Stimulated activated CD4-positive, alpha-beta T cell treated with anti-CD3 and anti-CD28 coated beads, Interleukin-12 subunit alpha, Interleukin-12 subunit beta, amount 100 ng/mL, for 48 hours (primary cell): ENCODE results near the gene HTRA2.

Experiments
- DNase-seq, 3 donors: peaks; one replicate each; pipeline ENCODE4 v3.0.0-alpha.2; 2020; ENCODE audit warnings: low read depth in 2 of 3, low spot score in 1 of 3

The HTRA2 gene

GRCh38 chr2:74499940-74500577, 29.7 kb upstream of the HTRA2 start:
- DNase-seq: no peak

- no peak for DNase-seq
Observed at GRCh38 chr2:74500578-74500946, 29.2 kb upstream of the HTRA2 start.

DNA sequence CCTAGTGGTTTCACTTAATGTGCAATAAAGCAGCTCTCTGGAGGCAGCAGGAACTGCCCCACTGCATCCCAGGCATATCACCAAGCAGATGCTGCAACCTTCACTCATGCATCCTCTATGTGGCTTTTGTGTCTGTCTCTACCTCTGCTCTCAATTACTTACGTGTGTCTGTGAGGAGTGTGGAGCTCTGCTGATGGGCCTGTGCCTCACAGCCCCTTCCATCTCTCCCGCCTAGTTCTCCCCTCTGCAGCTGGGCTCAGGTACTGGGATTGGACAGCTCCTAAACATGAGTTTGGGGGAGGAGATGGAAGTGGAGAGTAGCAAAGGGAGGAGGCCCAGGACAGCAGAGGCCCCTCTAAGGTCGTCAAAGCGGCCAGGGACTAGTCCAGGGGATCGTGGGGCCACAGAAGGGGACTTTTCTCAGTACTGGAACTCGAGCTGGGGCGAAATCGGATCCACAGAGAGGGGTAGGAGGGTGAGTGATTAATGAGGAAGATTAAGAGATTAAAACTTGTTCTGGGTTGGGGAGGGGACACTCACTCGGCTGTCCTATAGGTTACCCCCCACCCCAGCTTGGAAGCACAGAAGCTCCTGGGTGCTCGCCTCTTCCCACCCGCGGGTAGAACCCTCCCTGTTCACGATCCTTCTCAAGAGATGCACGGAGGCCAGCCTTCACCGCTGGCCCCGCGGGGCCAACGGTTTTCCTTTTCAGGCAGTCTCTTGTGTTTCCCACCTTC, 28.2 kb upstream of the HTRA2 start:
- no peak for DNase-seq

DNA sequence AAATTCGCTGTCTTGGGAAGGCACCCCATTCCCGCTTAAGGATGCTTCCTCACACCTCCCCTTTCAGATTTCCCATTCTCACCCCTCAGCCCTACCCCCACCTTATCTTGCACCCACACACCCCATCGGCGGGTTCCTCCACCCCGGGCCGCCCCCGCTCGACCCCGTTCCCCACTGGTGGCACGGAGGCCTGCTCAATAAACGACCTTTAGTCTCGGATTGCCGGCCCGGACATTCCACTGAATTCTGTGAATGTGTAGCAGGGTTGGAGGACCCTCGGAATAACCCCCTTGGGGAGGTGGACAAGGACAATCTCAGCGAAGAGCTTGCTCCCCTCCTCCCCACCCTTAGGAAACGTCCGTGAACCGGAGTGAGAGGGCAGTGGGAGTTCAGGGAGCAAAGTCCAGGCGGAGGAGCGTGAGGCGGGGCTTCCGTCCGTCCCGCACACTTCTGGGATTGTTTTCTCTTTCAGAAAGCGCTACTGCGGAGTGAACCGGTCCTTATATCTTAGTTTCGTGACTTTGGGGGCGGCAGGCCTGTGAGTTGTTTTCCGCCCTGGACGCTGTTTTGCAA, 27.5 kb upstream of the HTRA2 start:
- no peak for DNase-seq

- no peak for DNase-seq
Observed at GRCh38 chr2:74502720-74503505, 26.8 kb upstream of the HTRA2 start.

- no peak for DNase-seq
Observed at GRCh38 chr2:74503506-74504475, 25.9 kb upstream of the HTRA2 start.

DNA sequence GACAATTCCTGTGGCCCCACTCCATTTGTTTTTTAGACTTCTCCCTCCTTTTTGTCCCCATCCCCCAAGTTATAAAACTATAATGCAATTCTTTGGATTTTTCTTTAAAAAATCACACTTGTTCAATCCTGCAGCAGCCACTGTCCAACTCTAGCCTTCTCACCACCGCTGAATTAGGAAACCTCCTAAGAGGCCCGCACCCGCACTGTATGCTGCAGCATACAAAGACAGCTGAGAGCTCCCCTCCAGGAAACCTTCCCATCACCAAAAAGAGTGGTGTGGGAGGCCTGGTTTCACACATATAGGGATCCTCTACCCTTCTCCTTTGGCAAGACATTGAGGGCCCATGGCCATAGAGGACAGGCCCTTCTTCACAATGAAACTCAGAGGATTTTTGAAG, 25.1 kb upstream of the HTRA2 start:
- no peak for DNase-seq

GRCh38 chr2:74505448-74506246, 24.1 kb upstream of the HTRA2 start:
- no peak for DNase-seq

- peak; percentile 95 to 99 (median 99) for DNase-seq
Observed at GRCh38 chr2:74507145-74507925, 22.4 kb upstream of the HTRA2 start, which contains the start of gene PCGF1. Gene PCGF1, minus strand, starts transcription at chr2:74507695. Its CDS starts 27 bp downstream, at chr2:74507668.

- no peak for DNase-seq
Observed at GRCh38 chr2:74507926-74508520, 21.7 kb upstream of the HTRA2 start.

DNA sequence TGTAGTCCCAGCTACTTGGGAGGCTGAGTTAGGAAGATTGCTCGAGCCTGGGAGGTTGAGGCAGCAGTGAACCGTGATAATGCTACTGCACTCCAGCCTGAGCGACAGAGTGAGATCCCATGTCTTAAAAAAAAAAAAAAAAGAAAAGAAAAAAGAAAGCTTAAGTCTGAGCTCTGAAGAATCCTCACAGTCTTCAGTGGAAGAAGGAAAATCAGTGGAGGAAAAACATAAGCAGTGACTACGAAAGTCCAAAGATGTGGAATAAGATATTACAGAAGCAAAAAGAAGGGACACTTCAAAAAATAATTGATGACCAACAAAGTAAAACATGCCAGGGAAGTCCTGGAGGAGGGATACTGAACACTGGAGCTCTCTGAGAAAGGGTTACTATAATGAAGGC, 19.5 kb upstream of the HTRA2 start:
- DNase-seq: no peak

GRCh38 chr2:74511104-74511989, 18.4 kb upstream of the HTRA2 start:
- no peak for DNase-seq

GRCh38 chr2:74512744-74513604, 16.8 kb upstream of the HTRA2 start:
- DNase-seq: no peak

- no peak for DNase-seq
Observed at GRCh38 chr2:74513605-74514367, 15.9 kb upstream of the HTRA2 start.

- no peak for DNase-seq
Observed at GRCh38 chr2:74514368-74515270, 15.1 kb upstream of the HTRA2 start, which contains the start of gene TLX2. Gene TLX2, plus strand, starts transcription at chr2:74514450. Its CDS starts 357 bp downstream, at chr2:74514807.
